HG03354 (cell line): ENCODE results near the gene TMEM184C.

ENCODE experiments used
- ATAC-seq: cut with Tn5 transposase; IDR thresholded peaks from one replicate; pipeline ENCODE4 v1.9.1; 2021; ENCODE audit warnings: mild to moderate bottlenecking; ENCODE audit not compliant: unreplicated experiment, poor library complexity, severe bottlenecking

TMEM184C gene

GRCh38 chr4:147597561-147597960 lies 19.6 kb upstream of the TMEM184C start:
- no peak for ATAC-seq

- no peak for ATAC-seq
Observed at GRCh38 chr4:147599206-147599605, 18.0 kb upstream of the TMEM184C start.

- no peak for ATAC-seq
Observed at GRCh38 chr4:147599769-147600168, 17.4 kb upstream of the TMEM184C start.

GRCh38 chr4:147605499-147605898 lies 11.7 kb upstream of the TMEM184C start:
- no peak for ATAC-seq

- ATAC-seq, result no peak
Observed at GRCh38 chr4:147607471-147607870, 9.7 kb upstream of the TMEM184C start.

- ATAC-seq, result no peak
Observed at GRCh38 chr4:147610686-147611085, 6.5 kb upstream of the TMEM184C start.

GRCh38 chr4:147616849-147617172 lies 386 bp upstream of the TMEM184C start:
- peak; percentile 21 for ATAC-seq

- peak; percentile 18 for ATAC-seq
Observed at GRCh38 chr4:147617841-147618691, 869 bp downstream of the TMEM184C start.

GRCh38 chr4:147620315-147620714 lies 3.1 kb downstream of the TMEM184C start:
- no peak for ATAC-seq

- no peak for ATAC-seq
Observed at GRCh38 chr4:147625733-147626132, 8.5 kb downstream of the TMEM184C start.

- ATAC-seq, result no peak
Observed at GRCh38 chr4:147626903-147627302, 9.7 kb downstream of the TMEM184C start.

GRCh38 chr4:147628415-147628814 lies 11.2 kb downstream of the TMEM184C start:
- no peak for ATAC-seq

GRCh38 chr4:147629783-147630730 lies 12.9 kb downstream of the TMEM184C start:
- no peak for ATAC-seq

GRCh38 chr4:147633113-147633512 lies 15.9 kb downstream of the TMEM184C start:
- no peak for ATAC-seq

- no peak for ATAC-seq
Observed at GRCh38 chr4:147633643-147634042, 16.4 kb downstream of the TMEM184C start.

- ATAC-seq, result no peak
Observed at GRCh38 chr4:147635348-147635747, 18.2 kb downstream of the TMEM184C start.

GRCh38 chr4:147638365-147638764 lies 21.2 kb downstream of the TMEM184C start:
- no peak for ATAC-seq

- ATAC-seq, result peak; percentile 57
Observed at GRCh38 chr4:147638942-147639341, 21.7 kb downstream of the TMEM184C start.

GRCh38 chr4:147639388-147639787 lies 22.2 kb downstream of the TMEM184C start:
- no peak for ATAC-seq

GRCh38 chr4:147640331-147640730 lies 23.1 kb downstream of the TMEM184C start:
- no peak for ATAC-seq

GRCh38 chr4:147643616-147644015 lies 26.4 kb downstream of the TMEM184C start:
- ATAC-seq, result no peak
